ENCODE data around the gene ZBTB26. TPM values are rescaled to one million over a fixed set of nuclear protein-coding genes. Genes with fewer than 3 reads are reported as not detected.

Gene ZBTB26
- total RNA-seq, 1 experiment from 2014 or later: 7.8 TPM

- 0 out of 2 replicates have a peak, but pooled peaks have one; percentile 37 for TF ChIP-seq FOXP4 (CRISPR knock-in tag; IDR thresholded peaks at IDR 0.05)
- peak; percentile 65; the same call in 1 of the 2 replicates for TF ChIP-seq FOXK1 (CRISPR knock-in tag; IDR thresholded peaks at IDR 0.05)
- no peak for TF ChIP-seq ZNF121 (CRISPR knock-in tag; IDR thresholded peaks at IDR 0.05)
- TF ChIP-seq CREM (CRISPR knock-in tag; IDR thresholded peaks at IDR 0.05): no peak
- TF ChIP-seq ZNF317 (CRISPR knock-in tag; IDR thresholded peaks at IDR 0.05; ENCODE audit: borderline replicate concordance, low read depth): no peak
- TF ChIP-seq JAZF1 (CRISPR knock-in tag; IDR thresholded peaks at IDR 0.05): no peak
- no peak for TF ChIP-seq JUN (CRISPR knock-in tag; IDR thresholded peaks at IDR 0.05)
- TF ChIP-seq ZNF425 (CRISPR knock-in tag; conservative IDR thresholded peaks at IDR 0.05): no peak
- TF ChIP-seq PREB (CRISPR knock-in tag; IDR thresholded peaks at IDR 0.05; ENCODE audit: borderline replicate concordance): no peak
- no peak for TF ChIP-seq AFF4 (CRISPR knock-in tag; IDR thresholded peaks at IDR 0.05; ENCODE audit: borderline replicate concordance)
- TF ChIP-seq KAT7 (CRISPR knock-in tag; IDR thresholded peaks at IDR 0.05; ENCODE audit: borderline replicate concordance): no peak
- peak; percentile 66 for TF ChIP-seq GABPB1 (CRISPR knock-in tag; IDR thresholded peaks at IDR 0.05)
- no peak for TF ChIP-seq ATF6 (CRISPR knock-in tag; IDR thresholded peaks at IDR 0.05)
- TF ChIP-seq TEAD1 (CRISPR knock-in tag; IDR thresholded peaks at IDR 0.05): 0 out of 2 replicates have a peak, but pooled peaks have one; percentile 14
- no peak for TF ChIP-seq IRF1 (CRISPR knock-in tag; IDR thresholded peaks at IDR 0.05)
- TF ChIP-seq PRRX2 (CRISPR knock-in tag; IDR thresholded peaks at IDR 0.05): 0 out of 2 replicates have a peak, but pooled peaks have one; percentile 7
- no peak for TF ChIP-seq NFYB (CRISPR knock-in tag; conservative IDR thresholded peaks at IDR 0.05; ENCODE audit: low read depth)
- no peak for TF ChIP-seq NFE2L1 (CRISPR knock-in tag; IDR thresholded peaks at IDR 0.05)
- no peak; the same call in 1 of the 2 replicates for TF ChIP-seq SP1 (CRISPR knock-in tag; conservative IDR thresholded peaks at IDR 0.05)
- TF ChIP-seq FOXP1 (CRISPR knock-in tag; IDR thresholded peaks at IDR 0.05; ENCODE audit: borderline replicate concordance): peak; percentile 53; the same call in 1 of the 2 replicates
- no peak for TF ChIP-seq IRF2 (CRISPR knock-in tag; IDR thresholded peaks at IDR 0.05; ENCODE audit: borderline replicate concordance, low read depth)
- no peak for TF ChIP-seq ESRRA (CRISPR knock-in tag; IDR thresholded peaks at IDR 0.05; ENCODE audit: borderline replicate concordance)
- no peak for TF ChIP-seq MYBL2 (CRISPR knock-in tag; IDR thresholded peaks at IDR 0.05)
- no peak for TF ChIP-seq SMAD4 (CRISPR knock-in tag; IDR thresholded peaks at IDR 0.05)
- no peak for TF ChIP-seq ATF1 (CRISPR knock-in tag; IDR thresholded peaks at IDR 0.05)
- TF ChIP-seq ZBTB21 (CRISPR knock-in tag; IDR thresholded peaks at IDR 0.05; ENCODE audit: borderline replicate concordance): no peak
Observed at GRCh38 chr9:122912964-122913673, 18.2 kb downstream of the ZBTB26 start, which contains the start of gene ZBTB6 (continued).

All from WTC11 (cell line).